HCT116 (cell line): ENCODE data around the gene CLDN15. TPM values are rescaled to one million over a fixed set of nuclear protein-coding genes. Genes with fewer than 3 reads are reported as not detected.

Experiments used
- ATAC-seq: fragments of 200-7000 bp; cut with Tn5 transposase; 2 replicates; pipeline ENCODE4 v1.9.1; 2020; ENCODE audit warnings: mild to moderate bottlenecking, moderate library complexity
- BruUV-seq: library from RNA; stranded (reverse); fragments of 400-500 nt; replicated peaks from 2 replicates; lab custom pipeline; 2021; lab: Mats Ljungman, UMichigan
- CTCF ChIA-PET: fragments of 300-600 bp; sonication (Branson Sonifier 250); formaldehyde crosslinking; loops from one replicate; lab custom pipeline; 2021; ENCODE audit warnings: antibody characterized with exemption; lab: Charles Lee
- POLR2A ChIA-PET: fragments of 300-600, 350-600 bp; sonication (Branson Sonifier 250); formaldehyde crosslinking; loops from one replicate; lab custom pipeline; 2021; ENCODE audit warnings: antibody characterized with exemption; lab: Charles Lee
- RAD21 ChIA-PET, 2 experiments: fragments of 300-600 bp; sonication (Branson Sonifier 250); formaldehyde crosslinking; loops; one replicate each; lab custom pipeline; 2023; ENCODE audit warnings: low total read pairs in 2 of 2; ENCODE audit not compliant: uncharacterized antibody in 2 of 2, unreplicated experiment in 2 of 2, low non-redundant PET in 1 of 2; lab: Charles Lee
- DNase-seq: peaks from one replicate; pipeline ENCODE4 v3.0.0-alpha.2; 2010; ENCODE audit warnings: low read depth, low spot score
- H2AFZ ChIP-seq: fragments of 200-600 bp; shearing (Covaris generic), sonication (generic); 2 replicates; pipeline ENCODE4 v1.6.1; 2017; ENCODE audit warnings: low read depth, mixed run types, mixed read lengths, antibody characterized with exemption, low read length; ENCODE audit not compliant: poor library complexity, severe bottlenecking
- H3K27ac ChIP-seq: 2 replicates; pipeline ENCODE4 v1.5.1; 2012; ENCODE audit warnings: low read depth, low read length
- H3K27me3 ChIP-seq: fragments of 200-600 bp; sonication (generic); 2 replicates; pipeline ENCODE4 v1.6.1; 2016; ENCODE audit warnings: mixed run types, low read length, mixed read lengths; ENCODE audit not compliant: insufficient read depth
- H3K36me3 ChIP-seq, 2 experiments: fragments of 200-500 bp in 1 of 2; fragments of 200-600 bp in 1 of 2; sonication (Bioruptor generic) in 1 of 2; sonication (generic) in 1 of 2; 2 replicates each; pipeline versions ENCODE4 v1.5.1 to v1.6.1; 2014 to 2016; ENCODE audit warnings: low read length in 2 of 2, inconsistent platforms in 1 of 2, mixed read lengths in 1 of 2, mixed run types in 1 of 2; ENCODE audit not compliant: insufficient read depth in 2 of 2, control insufficient read depth in 1 of 2
- H3K4me1 ChIP-seq, 2 experiments: fragments of 200-600 bp in 1 of 2; sonication (generic) in 1 of 2; 2 replicates each; pipeline versions ENCODE4 v1.5.1 to v1.6.1; 2012 to 2017; ENCODE audit warnings: low read length in 2 of 2, inconsistent platforms in 1 of 2, mild to moderate bottlenecking in 1 of 2, mixed read lengths in 1 of 2, mixed run types in 1 of 2, moderate library complexity in 1 of 2; ENCODE audit not compliant: insufficient read depth in 2 of 2, control insufficient read depth in 1 of 2
- H3K4me2 ChIP-seq: fragments of 200-600 bp; sonication (generic); 2 replicates; pipeline ENCODE4 v1.6.1; 2017; ENCODE audit warnings: mixed run types, low read length, mixed read lengths
- H3K4me3 ChIP-seq, 2 experiments: fragments of 200-600 bp in 1 of 2; sonication (generic) in 1 of 2; replicated peaks in 1 of 2; 2 replicates each; pipeline ENCODE4 v1.5.1; 2011 to 2016; ENCODE audit warnings: low read length in 2 of 2, control low read depth in 1 of 2, low read depth in 1 of 2, mild to moderate bottlenecking in 1 of 2, mixed read lengths in 1 of 2, mixed run types in 1 of 2
- H3K79me2 ChIP-seq: fragments of 200-600 bp; sonication (generic); 2 replicates; pipeline ENCODE4 v1.6.1; 2017; ENCODE audit warnings: mild to moderate bottlenecking, mixed run types, low read length, moderate library complexity, mixed read lengths; ENCODE audit not compliant: insufficient read depth
- H3K9ac ChIP-seq: fragments of 200-600 bp; sonication (generic); 2 replicates; pipeline ENCODE4 v1.6.1; 2016; ENCODE audit warnings: low read length, mixed read lengths
- H3K9me2 ChIP-seq: fragments of 200-600 bp; sonication (generic), shearing (Covaris generic); 2 replicates; pipeline ENCODE4 v1.6.1; 2017; ENCODE audit warnings: mixed run types, mild to moderate bottlenecking, moderate library complexity; ENCODE audit not compliant: insufficient read depth
- H3K9me3 ChIP-seq, 2 experiments: fragments of 200-500 bp in 1 of 2; fragments of 200-600 bp in 1 of 2; sonication (Bioruptor generic) in 1 of 2; sonication (generic) in 1 of 2; 2 replicates each; pipeline ENCODE4 v1.6.1; 2014 to 2017; ENCODE audit warnings: low read length in 2 of 2, mixed read lengths in 2 of 2, inconsistent platforms in 1 of 2, low read depth in 1 of 2, mild to moderate bottlenecking in 1 of 2, mixed run types in 1 of 2, moderate library complexity in 1 of 2; ENCODE audit not compliant: control insufficient read depth in 1 of 2, insufficient read depth in 1 of 2
- H4K20me1 ChIP-seq: fragments of 200-600 bp; sonication (generic), shearing (Covaris generic); 2 replicates; pipeline ENCODE4 v1.6.1; 2017; ENCODE audit warnings: mixed run types, mild to moderate bottlenecking, moderate library complexity; ENCODE audit not compliant: insufficient read depth
- ATF3 ChIP-seq: IDR thresholded peaks from 2 replicates; pipeline ENCODE4 v1.6.1; 2012
- CBX3 ChIP-seq: IDR thresholded peaks from 2 replicates; pipeline ENCODE4 v1.6.1; 2012; ENCODE audit warnings: low read depth
- CEBPB ChIP-seq: IDR thresholded peaks from 2 replicates; pipeline ENCODE4 v1.6.1; 2012; ENCODE audit warnings: low read depth
- CTCF ChIP-seq, 3 experiments: fragments of 200-600 bp in 1 of 3; sonication (generic) in 1 of 3; IDR thresholded peaks in 2 of 3; conservative IDR thresholded peaks in 1 of 3; 2 replicates each; pipeline ENCODE4 v1.5.1; 2012 to 2017; ENCODE audit warnings: low read depth in 2 of 3, low read length in 2 of 3, antibody characterized with exemption in 1 of 3, borderline replicate concordance in 1 of 3, control low read depth in 1 of 3, mild to moderate bottlenecking in 1 of 3, mixed read lengths in 1 of 3, mixed run types in 1 of 3, moderate library complexity in 1 of 3; ENCODE audit not compliant: insufficient read depth in 1 of 3
- ELF1 ChIP-seq: IDR thresholded peaks from 2 replicates; pipeline ENCODE4 v1.6.1; 2012; ENCODE audit warnings: low read depth, borderline replicate concordance
- EZH2 ChIP-seq: fragments of 200-600 bp; sonication (generic); IDR thresholded peaks from 2 replicates; pipeline ENCODE4 v1.6.1; 2017; ENCODE audit warnings: antibody characterized with exemption, mixed run types
- FOSL1 ChIP-seq: IDR thresholded peaks from 2 replicates; pipeline ENCODE4 v1.6.1; 2012; ENCODE audit warnings: low read depth
- JUND ChIP-seq: IDR thresholded peaks from 2 replicates; pipeline ENCODE4 v1.6.1; 2012
- MAX ChIP-seq: IDR thresholded peaks from 2 replicates; pipeline ENCODE4 v1.6.1; 2012
- POLR2A ChIP-seq: IDR thresholded peaks from 2 replicates; pipeline ENCODE4 v1.7.0; 2011; ENCODE audit warnings: borderline replicate concordance; ENCODE audit not compliant: insufficient read depth, insufficient read length; ENCODE audit errors: extremely low read depth
- POLR2AphosphoS5 ChIP-seq: IDR thresholded peaks from 2 replicates; pipeline ENCODE4 v1.6.1; 2011; ENCODE audit warnings: mild to moderate bottlenecking, low read depth, low read length, moderate library complexity
- SIN3A ChIP-seq: IDR thresholded peaks from 2 replicates; pipeline ENCODE4 v1.6.1; 2012; ENCODE audit warnings: low read depth
- SP1 ChIP-seq: IDR thresholded peaks from 2 replicates; pipeline ENCODE4 v1.6.1; 2012; ENCODE audit warnings: low read depth
- SRF ChIP-seq: IDR thresholded peaks from 2 replicates; pipeline ENCODE4 v1.6.1; 2012; ENCODE audit warnings: low read depth
- TCF7L2 ChIP-seq: IDR thresholded peaks from 2 replicates; pipeline ENCODE4 v1.7.0; 2011; ENCODE audit warnings: borderline replicate concordance, inconsistent platforms; ENCODE audit not compliant: insufficient read depth, insufficient read length; ENCODE audit errors: extremely low read depth
- ZFX ChIP-seq: fragments of 450-650 bp; IDR thresholded peaks from 2 replicates; pipeline ENCODE4 v1.6.1; 2017
- ZNF274 ChIP-seq: fragments of 200-500 bp; sonication (Bioruptor generic); IDR thresholded peaks from 2 replicates; pipeline ENCODE4 v1.6.1; 2014; ENCODE audit warnings: mild to moderate bottlenecking, low read depth, low read length, inconsistent platforms
- intact Hi-C: fragments of 100-400 bp; cut with micrococcal nuclease; formaldehyde crosslinking; loops from 2 replicates; pipeline ENCODE4 v1.10.0; 2022
- total RNA-seq: library from RNA; stranded (reverse); gene quantifications from one replicate; pipeline ENCODE4 v1.2.1, GENCODE V29; 2021; ENCODE audit not compliant: unreplicated experiment

CLDN15 gene
- total RNA-seq, 1 experiment from 2014 or later: 16.9 TPM

GRCh38 chr7:101277155-101277554 lies 39.6 kb upstream of the CLDN15 start:
- H3K27me3 ChIP-seq: no peaks in the 10 kb centered on the region
- DNase-seq: no peak
- no peaks in the 10 kb centered on the region for H3K9me3 ChIP-seq
- no peak overlapping the region for H3K4me2 ChIP-seq
- H3K4me3 ChIP-seq: no peak overlapping the region
- ChIA-PET RAD21 (no interaction called here), CTCF (no interaction called here)
- H3K9me2 ChIP-seq: no peaks in the 10 kb centered on the region
- H3K4me1 ChIP-seq: no peaks in the 10 kb centered on the region; a peak in 1 of 4 replicates
- no peak for ATAC-seq
- no peak for TF ChIP-seq SIN3A
- no peak for TF ChIP-seq CEBPB
- no peak for TF ChIP-seq CTCF (IDR thresholded peaks at IDR 0.05 in 2 of 3, conservative IDR thresholded peaks at IDR 0.05 in 1 of 3; ENCODE audit: borderline replicate concordance in 1 of 3, insufficient read depth in 1 of 3, low read depth in 2 of 3, low read length in 2 of 3)
- TF ChIP-seq, all 23 proteins: peak for 0
- BruUV-seq: no TSS peak
- H4K20me1 ChIP-seq: no peaks in the 10 kb centered on the region
- no peaks in the 10 kb centered on the region for H3K36me3 ChIP-seq
- intact Hi-C loops: no loop called here
- H3K27ac ChIP-seq: no peak overlapping the region
- H3K79me2 ChIP-seq: no peaks in the 10 kb centered on the region
- no peak overlapping the region for H2AFZ ChIP-seq
- H3K9ac ChIP-seq: no peak overlapping the region
- POLR2A ChIA-PET: no interaction called here

DNA sequence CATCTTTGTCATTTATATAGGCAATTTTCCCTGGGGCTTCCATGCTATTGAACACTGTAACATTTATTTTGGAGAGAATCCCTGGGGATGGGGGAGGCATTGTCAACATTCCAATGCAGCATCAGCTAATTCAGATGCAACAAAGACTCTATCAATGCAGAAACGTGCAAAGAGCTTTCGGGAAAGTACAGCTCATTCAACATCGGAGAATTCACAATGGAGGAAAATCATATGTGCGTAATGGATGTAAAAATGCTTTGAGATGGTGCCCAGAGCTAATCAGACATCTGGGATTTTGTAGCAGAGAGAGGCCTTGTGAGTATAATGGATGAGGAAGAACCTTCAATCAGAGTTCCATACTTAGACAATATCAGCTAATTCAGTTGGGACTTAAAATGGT lies 35.6 kb upstream of the CLDN15 start:
- no peak for ATAC-seq
- H3K4me3 ChIP-seq: no peak overlapping the region
- no peak overlapping the region for H3K4me2 ChIP-seq
- CTCF ChIA-PET: interaction anchor here (1.3 kb wide), 1 partner anchor 9 kb away, joined by 4 read pairs; no protein-coding TSS in a partner anchor
- no peaks in the 10 kb centered on the region for H3K79me2 ChIP-seq
- H3K9me3 ChIP-seq: no peaks in the 10 kb centered on the region
- no peaks in the 10 kb centered on the region for H4K20me1 ChIP-seq
- H3K9ac ChIP-seq: no peak overlapping the region
- H3K9me2 ChIP-seq: no peaks in the 10 kb centered on the region
- H3K36me3 ChIP-seq: no peaks in the 10 kb centered on the region
- no TSS peak for BruUV-seq
- H2AFZ ChIP-seq: no peak overlapping the region
- no peaks in the 10 kb centered on the region for H3K4me1 ChIP-seq
- RAD21 ChIA-PET: no interaction called here
- no peak for DNase-seq
- POLR2A ChIA-PET: no interaction called here
- intact Hi-C loops: no loop called here
- no peaks in the 10 kb centered on the region for H3K27me3 ChIP-seq
- H3K27ac ChIP-seq: no peak overlapping the region
- TF ChIP-seq ATF3: no peak
- no peak for TF ChIP-seq JUND
- no peak for TF ChIP-seq EZH2
- TF ChIP-seq MAX: no peak
- TF ChIP-seq SIN3A: no peak
- TF ChIP-seq CEBPB: no peak
- no peak for TF ChIP-seq POLR2A
- no peak for TF ChIP-seq ELF1
- TF ChIP-seq ZNF274: no peak
- TF ChIP-seq CBX3: no peak
- TF ChIP-seq SP1: no peak
- no peak for TF ChIP-seq ZFX
- TF ChIP-seq POLR2AphosphoS5: no peak
- no peak for TF ChIP-seq TCF7L2
- no peak for TF ChIP-seq SRF
- TF ChIP-seq FOSL1: no peak
